A673 (cell line): ENCODE results near the gene PCDH7. TPM values are rescaled to one million over a fixed set of nuclear protein-coding genes. Genes with fewer than 3 reads are reported as not detected.

Source experiments
- BruUV-seq: library from RNA; stranded (reverse); fragments of 400-500 nt; replicated peaks from 2 replicates; lab custom pipeline; 2021; lab: Mats Ljungman, UMichigan
- CTCF ChIA-PET: fragments of 300-600 bp; sonication (Branson Sonifier 250); formaldehyde crosslinking; loops from one replicate; lab custom pipeline; 2022; ENCODE audit warnings: antibody characterized with exemption; lab: Charles Lee
- POLR2A ChIA-PET: fragments of 300-600 bp; sonication (Branson Sonifier 250); formaldehyde crosslinking; loops from one replicate; lab custom pipeline; 2022; ENCODE audit warnings: antibody characterized with exemption; ENCODE audit not compliant: low non-redundant PET; lab: Charles Lee
- DNase-seq: peaks from one replicate; pipeline ENCODE4 v3.0.0-alpha.2; 2015; ENCODE audit warnings: low spot score
- H3K27ac ChIP-seq: fragments of 200-600 bp; sonication (generic); 2 replicates; pipeline ENCODE4 v1.5.1; 2016; ENCODE audit warnings: mixed run types, low read depth, mild to moderate bottlenecking, mixed read lengths, antibody characterized with exemption, low read length; ENCODE audit not compliant: poor library complexity, severe bottlenecking
- H3K27me3 ChIP-seq: fragments of 200-600 bp; sonication (generic); replicated peaks from 2 replicates; pipeline ENCODE4 v1.6.1; 2017; ENCODE audit warnings: mixed run types, low read depth, mild to moderate bottlenecking, mixed read lengths, antibody characterized with exemption, low read length; ENCODE audit not compliant: insufficient read depth, poor library complexity
- H3K36me3 ChIP-seq: fragments of 200-600 bp; sonication (generic); 2 replicates; pipeline ENCODE4 v1.6.1; 2016; ENCODE audit warnings: mixed run types, mild to moderate bottlenecking, mixed read lengths, antibody characterized with exemption, low read length; ENCODE audit not compliant: insufficient read depth, poor library complexity, severe bottlenecking
- H3K4me1 ChIP-seq: fragments of 200-600 bp; sonication (generic); 2 replicates; pipeline ENCODE4 v1.6.1; 2017; ENCODE audit warnings: mixed run types, mild to moderate bottlenecking, mixed read lengths, antibody characterized with exemption, low read length; ENCODE audit not compliant: insufficient read depth, poor library complexity, severe bottlenecking
- H3K4me3 ChIP-seq: fragments of 200-600 bp; sonication (generic); 2 replicates; pipeline ENCODE4 v1.5.1; 2016; ENCODE audit warnings: low read depth, mixed run types, mild to moderate bottlenecking, mixed read lengths, low read length; ENCODE audit not compliant: poor library complexity, severe bottlenecking
- H3K9me3 ChIP-seq: fragments of 200-600 bp; sonication (generic); 2 replicates; pipeline ENCODE4 v1.6.1; 2016; ENCODE audit warnings: mixed run types, low read depth, mild to moderate bottlenecking, mixed read lengths, antibody characterized with exemption, low read length; ENCODE audit not compliant: poor library complexity, severe bottlenecking
- EZH2 ChIP-seq: fragments of 200-600 bp; sonication (generic); IDR thresholded peaks from 2 replicates; pipeline ENCODE4 v1.6.1; 2017; ENCODE audit warnings: borderline replicate concordance, low read depth, mild to moderate bottlenecking, mixed read lengths, antibody characterized with exemption, low read length; ENCODE audit not compliant: poor library complexity, severe bottlenecking
- intact Hi-C: fragments of 100-400 bp; cut with micrococcal nuclease; formaldehyde crosslinking; loops from one replicate; pipeline ENCODE4 v1.10.0; 2022; ENCODE audit not compliant: unreplicated experiment
- total RNA-seq: library from RNA; stranded (reverse); gene quantifications from 2 replicates; pipeline ENCODE4 v1.2.3, GENCODE V29; 2021
- TF ChIP-seq, protein P1 (sequence below): fragments of 300-800, 200-600 bp; sonication (generic); conservative IDR thresholded peaks from 2 replicates; pipeline ENCODE4 v1.5.1; 2017; ENCODE audit warnings: low read depth, mild to moderate bottlenecking, antibody characterized with exemption, low read length, moderate library complexity, mixed read lengths

The PCDH7 gene
- total RNA-seq, 1 experiment from 2014 or later: 218 TPM

GRCh38 chr4:30723201-30723955, 3.2 kb downstream of the PCDH7 start:
- H3K27me3 ChIP-seq: no peaks in the 10 kb centered on the region
- H3K4me1 ChIP-seq: no peaks in the 10 kb centered on the region
- H3K36me3 ChIP-seq: peaks cover 56% of the 10 kb centered on the region
- BruUV-seq: no TSS peak
- ChIA-PET CTCF (no interaction called here), POLR2A (no interaction called here)
- intact Hi-C loops: loop anchor here (2.0 to 10.0 kb wide), 3 partner anchors 44 to 139 kb away; no protein-coding TSS in a partner anchor
- H3K27ac ChIP-seq: peak overlapping the region; percentile 96
- TF ChIP-seq, protein P1, sequence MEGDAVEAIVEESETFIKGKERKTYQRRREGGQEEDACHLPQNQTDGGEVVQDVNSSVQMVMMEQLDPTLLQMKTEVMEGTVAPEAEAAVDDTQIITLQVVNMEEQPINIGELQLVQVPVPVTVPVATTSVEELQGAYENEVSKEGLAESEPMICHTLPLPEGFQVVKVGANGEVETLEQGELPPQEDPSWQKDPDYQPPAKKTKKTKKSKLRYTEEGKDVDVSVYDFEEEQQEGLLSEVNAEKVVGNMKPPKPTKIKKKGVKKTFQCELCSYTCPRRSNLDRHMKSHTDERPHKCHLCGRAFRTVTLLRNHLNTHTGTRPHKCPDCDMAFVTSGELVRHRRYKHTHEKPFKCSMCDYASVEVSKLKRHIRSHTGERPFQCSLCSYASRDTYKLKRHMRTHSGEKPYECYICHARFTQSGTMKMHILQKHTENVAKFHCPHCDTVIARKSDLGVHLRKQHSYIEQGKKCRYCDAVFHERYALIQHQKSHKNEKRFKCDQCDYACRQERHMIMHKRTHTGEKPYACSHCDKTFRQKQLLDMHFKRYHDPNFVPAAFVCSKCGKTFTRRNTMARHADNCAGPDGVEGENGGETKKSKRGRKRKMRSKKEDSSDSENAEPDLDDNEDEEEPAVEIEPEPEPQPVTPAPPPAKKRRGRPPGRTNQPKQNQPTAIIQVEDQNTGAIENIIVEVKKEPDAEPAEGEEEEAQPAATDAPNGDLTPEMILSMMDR: 0 out of 2 replicates have a peak, but pooled peaks have one; percentile 8
- TF ChIP-seq EZH2: no peak
- peak overlapping the region; percentile 93 for H3K4me3 ChIP-seq
- no peaks in the 10 kb centered on the region for H3K9me3 ChIP-seq
- DNase-seq: no peak

- peaks cover 64% of the 10 kb centered on the region for H3K36me3 ChIP-seq
- intact Hi-C loops: loop anchor here (5.0 to 10.0 kb wide), 2 partner anchors 43 to 111 kb away; no protein-coding TSS in a partner anchor
- peaks cover 8% of the 10 kb centered on the region for H3K4me1 ChIP-seq
- DNase-seq: peak; percentile 44
- H3K27ac ChIP-seq: no peak overlapping the region
- POLR2A ChIA-PET: interaction anchor here (0.7 kb wide), 1 partner anchor 239 kb away, joined by 5 read pairs; no protein-coding TSS in a partner anchor
- TF ChIP-seq, protein P1: no peak
- no peak for TF ChIP-seq EZH2
- no peaks in the 10 kb centered on the region for H3K27me3 ChIP-seq
- TSS peak; percentile 13 for BruUV-seq
- CTCF ChIA-PET: no interaction called here
- H3K4me3 ChIP-seq: peak overlapping the region; percentile 93
- H3K9me3 ChIP-seq: no peaks in the 10 kb centered on the region
Measured at GRCh38 chr4:30724247-30724646, 4.1 kb downstream of the PCDH7 start.

DNA sequence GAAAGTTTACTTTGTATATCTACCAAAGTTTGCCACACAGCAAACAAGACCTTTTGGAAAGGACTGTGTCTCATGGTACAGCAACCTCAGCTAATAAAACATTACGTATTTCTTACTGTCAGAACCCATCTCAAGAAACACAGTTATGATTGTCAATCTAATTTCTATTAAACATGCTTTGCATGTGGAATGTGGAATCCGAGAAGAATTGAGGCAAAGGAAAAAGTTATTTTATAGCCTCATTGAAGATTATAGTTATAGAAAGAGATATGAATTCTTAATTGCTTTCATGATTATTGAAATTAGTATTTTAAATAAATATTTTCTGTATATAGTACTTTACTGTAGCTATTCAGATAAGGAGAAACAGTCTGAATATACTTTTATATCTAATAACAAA, 5.4 kb downstream of the PCDH7 start:
- peak overlapping the region; percentile 93 for H3K4me3 ChIP-seq
- peaks cover 14% of the 10 kb centered on the region for H3K4me1 ChIP-seq
- H3K36me3 ChIP-seq: peaks cover 67% of the 10 kb centered on the region
- no TSS peak for BruUV-seq
- POLR2A ChIA-PET: no interaction called here
- no peaks in the 10 kb centered on the region for H3K9me3 ChIP-seq
- H3K27me3 ChIP-seq: no peaks in the 10 kb centered on the region
- intact Hi-C loops: loop anchor here (10.0 kb wide), 1 partner anchor 109 kb away; no protein-coding TSS in a partner anchor
- CTCF ChIA-PET: no interaction called here
- TF ChIP-seq, protein P1: no peak
- TF ChIP-seq EZH2: no peak
- no peak overlapping the region for H3K27ac ChIP-seq
- DNase-seq: peak; percentile 35
